Kidney (tissue), 14 donors: ENCODE results near the gene CTIF. TPM values are rescaled to one million over a fixed set of nuclear protein-coding genes. Genes with fewer than 3 reads are reported as not detected.

ENCODE experiments used
- DNase-seq, 5 donors: peaks; one replicate each; pipeline ENCODE4 v3.0.0-alpha.2; 2013 to 2020
- FAIRE-seq: peaks from 2 replicates; lab custom pipeline; 2012; peaks lifted over from hg19 to GRCh38; lab: Jason Lieb, UNC
- H3K27ac ChIP-seq, 2 donors: one replicate each; pipeline ENCODE4 v1.7.0; 2013; ENCODE audit warnings: low read depth in 2 of 2, low read length in 2 of 2, inconsistent platforms in 1 of 2
- H3K27me3 ChIP-seq: one replicate; pipeline ENCODE4 v1.7.1; 2013; ENCODE audit warnings: low read length, inconsistent platforms; ENCODE audit not compliant: control insufficient read depth, insufficient read depth
- H3K36me3 ChIP-seq, 3 donors: one replicate each; pipeline versions ENCODE4 v1.7.0 to v1.7.1; 2013; ENCODE audit warnings: low read length in 3 of 3, control low read depth in 1 of 3, inconsistent platforms in 1 of 3; ENCODE audit not compliant: insufficient read depth in 3 of 3, control insufficient read depth in 2 of 3
- H3K4me1 ChIP-seq, 3 donors: one replicate each; pipeline versions ENCODE4 v1.7.0 to v1.7.1; 2013; ENCODE audit warnings: low read length in 3 of 3, inconsistent platforms in 1 of 3, low read depth in 1 of 3; ENCODE audit not compliant: control insufficient read depth in 2 of 3, insufficient read depth in 2 of 3
- H3K4me3 ChIP-seq, 3 donors: one replicate each; pipeline versions ENCODE4 v1.7.0 to v1.8.1; 2013; ENCODE audit warnings: low read length in 3 of 3, control low read depth in 1 of 3, inconsistent platforms in 1 of 3
- H3K9ac ChIP-seq, 3 donors: one replicate each; pipeline versions ENCODE4 v1.7.0 to v1.7.1; 2013; ENCODE audit warnings: low read length in 3 of 3, control low read depth in 1 of 3, inconsistent platforms in 1 of 3
- H3K9me3 ChIP-seq, 3 donors: one replicate each; pipeline versions ENCODE4 v1.7.0 to v1.7.1; 2013; ENCODE audit warnings: low read length in 3 of 3, control low read depth in 1 of 3, inconsistent platforms in 1 of 3; ENCODE audit not compliant: control insufficient read depth in 2 of 3, insufficient read depth in 1 of 3
- intact Hi-C: fragments of 100-400 bp; cut with DNase I; formaldehyde crosslinking; loops from one replicate; pipeline ENCODE4 v1.11.1; 2022
- polyA plus RNA-seq: library from polyadenylated mRNA; stranded (reverse); fragments of 350-450 nt; fragmentation: Illumina TruSeq; extraction: RNeasy Lipid Tissue Mini Kit (QIAGEN cat#74804); gene quantifications from one replicate; pipeline ENCODE4 v1.2.3, GENCODE V29; 2014; ENCODE audit warnings: low read depth, low replicate concordance; ENCODE audit not compliant: insufficient read depth
- total RNA-seq: library from RNA; stranded (reverse); fragmentation: NEBNext Ultra II Directional; extraction: Animal tissue kit (Norgen Biotek cat#: 25700); gene quantifications from one replicate; pipeline ENCODE4 v1.2.1, GENCODE V29; 2021
- TF ChIP-seq, protein P1 (sequence below): IDR thresholded peaks from 3 replicates; pipeline ENCODE4 v1.5.1; 2012; ENCODE audit warnings: mild to moderate bottlenecking, moderate library complexity, borderline replicate concordance; ENCODE audit not compliant: insufficient read depth; ENCODE audit errors: extremely low read depth
- donor health status: control.
- donor health status: control.
- donor health status: control.
- donor health status: control.
- donor health status: control.
- donor health status: DM: yes; HTN: yes; CAD: no.
- donor health status: Normal renal cell carcinoma (clear cell type).

The CTIF gene
- total and polyA plus RNA-seq, 2 donors from 2014 or later, result 37.3 to 41.9 TPM

DNA sequence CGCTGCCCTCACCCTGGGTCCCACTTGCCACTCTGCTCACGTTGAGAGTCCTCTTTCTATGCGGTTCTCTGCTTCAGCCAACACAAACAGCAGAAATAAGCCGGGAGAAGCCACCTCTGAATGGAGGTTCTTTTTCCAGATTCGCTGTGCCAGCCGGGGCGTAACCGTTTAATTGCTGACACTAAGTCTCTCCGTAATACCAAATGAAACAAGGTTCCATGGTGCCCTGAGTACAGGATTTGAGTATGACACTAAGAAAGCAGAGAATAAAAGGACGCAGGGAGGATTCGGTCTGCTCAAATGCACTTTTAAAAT lies 37.6 kb downstream of the CTIF start:
- intact Hi-C loops, result no loop called here
- Histone ChIP-seq H3K9me3 (peaks cover 0 to 5% (median 0%) of the 10 kb centered on the region in 3 donors), H3K27ac (no peak overlapping the region), H3K4me3 (no peak overlapping the region), H3K9ac (no peak overlapping the region), H3K36me3 (no peaks in the 10 kb centered on the region), H3K4me1 (no peaks in the 10 kb centered on the region), H3K27me3 (no peaks in the 10 kb centered on the region)
- DNase-seq (no peak), FAIRE-seq (no peak)
- TF ChIP-seq, protein P1, sequence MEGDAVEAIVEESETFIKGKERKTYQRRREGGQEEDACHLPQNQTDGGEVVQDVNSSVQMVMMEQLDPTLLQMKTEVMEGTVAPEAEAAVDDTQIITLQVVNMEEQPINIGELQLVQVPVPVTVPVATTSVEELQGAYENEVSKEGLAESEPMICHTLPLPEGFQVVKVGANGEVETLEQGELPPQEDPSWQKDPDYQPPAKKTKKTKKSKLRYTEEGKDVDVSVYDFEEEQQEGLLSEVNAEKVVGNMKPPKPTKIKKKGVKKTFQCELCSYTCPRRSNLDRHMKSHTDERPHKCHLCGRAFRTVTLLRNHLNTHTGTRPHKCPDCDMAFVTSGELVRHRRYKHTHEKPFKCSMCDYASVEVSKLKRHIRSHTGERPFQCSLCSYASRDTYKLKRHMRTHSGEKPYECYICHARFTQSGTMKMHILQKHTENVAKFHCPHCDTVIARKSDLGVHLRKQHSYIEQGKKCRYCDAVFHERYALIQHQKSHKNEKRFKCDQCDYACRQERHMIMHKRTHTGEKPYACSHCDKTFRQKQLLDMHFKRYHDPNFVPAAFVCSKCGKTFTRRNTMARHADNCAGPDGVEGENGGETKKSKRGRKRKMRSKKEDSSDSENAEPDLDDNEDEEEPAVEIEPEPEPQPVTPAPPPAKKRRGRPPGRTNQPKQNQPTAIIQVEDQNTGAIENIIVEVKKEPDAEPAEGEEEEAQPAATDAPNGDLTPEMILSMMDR, result no peak

DNA sequence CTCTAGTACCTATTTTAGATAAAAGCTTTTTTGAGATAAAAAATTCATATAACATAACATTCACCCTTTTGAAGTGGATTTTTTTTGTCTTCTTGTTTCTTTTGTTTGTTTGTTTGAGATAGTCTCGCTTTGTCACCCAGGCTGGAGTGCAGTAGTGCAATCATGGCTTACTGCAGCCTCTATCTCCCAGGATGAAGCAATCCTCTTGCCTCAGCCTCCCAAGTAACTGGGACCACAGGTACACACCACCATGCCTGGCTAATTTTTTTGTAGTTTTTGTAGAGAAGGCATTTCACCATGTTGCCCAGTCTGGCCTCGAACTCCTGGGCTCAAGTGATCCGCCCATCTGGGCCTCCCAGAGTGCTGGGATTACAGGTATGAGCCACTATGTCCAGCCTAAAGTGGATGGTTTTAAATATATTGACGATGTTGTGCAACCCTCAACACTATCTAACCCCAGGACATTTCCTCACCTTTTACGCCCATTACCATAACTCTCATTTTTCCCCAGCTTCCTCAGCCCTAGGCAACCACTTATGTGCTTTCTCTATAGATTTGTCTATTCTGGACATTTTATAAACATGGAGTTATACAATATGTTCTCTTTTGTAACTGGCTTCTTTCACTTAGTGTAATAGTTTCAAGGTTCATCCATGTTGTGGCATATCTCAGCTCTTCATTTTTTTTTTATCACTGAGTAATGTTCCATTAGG lies 38.8 kb downstream of the CTIF start:
- intact Hi-C loops, result no loop called here
- Histone ChIP-seq H3K9me3 (peaks cover 0 to 5% (median 0%) of the 10 kb centered on the region in 3 donors), H3K36me3 (no peaks in the 10 kb centered on the region), H3K4me3 (no peak overlapping the region), H3K27me3 (no peaks in the 10 kb centered on the region), H3K27ac (no peak overlapping the region), H3K9ac (no peak overlapping the region), H3K4me1 (no peaks in the 10 kb centered on the region)
- TF ChIP-seq, protein P1, result no peak
- DNase-seq, result peak in 1 of 5 donors; percentile 6
- no peak for FAIRE-seq

DNA sequence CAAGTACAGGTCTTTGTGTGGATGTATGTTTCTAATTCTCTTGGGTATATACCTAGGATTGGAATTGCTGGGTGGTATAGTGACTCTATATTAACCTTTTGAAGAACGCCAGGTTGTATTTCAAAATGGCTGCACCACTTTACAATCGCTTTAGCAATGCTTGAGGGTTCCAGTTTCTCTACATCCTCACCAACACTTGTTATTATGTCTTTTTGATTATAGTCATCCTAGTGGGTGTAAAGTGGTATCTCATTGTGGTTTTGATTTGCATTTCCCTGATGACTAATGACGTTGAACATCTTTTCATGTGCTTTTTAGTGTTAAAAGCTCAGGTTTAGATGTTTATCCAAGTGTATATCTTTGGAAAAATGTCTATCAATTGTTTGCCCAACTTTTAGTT lies 39.5 kb downstream of the CTIF start:
- Histone ChIP-seq H3K36me3 (no peaks in the 10 kb centered on the region), H3K9me3 (peaks cover 0 to 5% (median 0%) of the 10 kb centered on the region in 3 donors)
- no peak for FAIRE-seq

More for the DNA sequence above, 39.5 kb downstream of the CTIF start:
- DNase-seq, result no peak
- Histone ChIP-seq H3K27me3 (no peaks in the 10 kb centered on the region), H3K9ac (no peak overlapping the region), H3K4me3 (no peak overlapping the region), H3K27ac (no peak overlapping the region), H3K4me1 (no peaks in the 10 kb centered on the region)
- intact Hi-C loops, result no loop called here
- TF ChIP-seq, protein P1, result no peak
